Measurements from ENCODE around the gene ADAM10.

Gene ADAM10

DNA sequence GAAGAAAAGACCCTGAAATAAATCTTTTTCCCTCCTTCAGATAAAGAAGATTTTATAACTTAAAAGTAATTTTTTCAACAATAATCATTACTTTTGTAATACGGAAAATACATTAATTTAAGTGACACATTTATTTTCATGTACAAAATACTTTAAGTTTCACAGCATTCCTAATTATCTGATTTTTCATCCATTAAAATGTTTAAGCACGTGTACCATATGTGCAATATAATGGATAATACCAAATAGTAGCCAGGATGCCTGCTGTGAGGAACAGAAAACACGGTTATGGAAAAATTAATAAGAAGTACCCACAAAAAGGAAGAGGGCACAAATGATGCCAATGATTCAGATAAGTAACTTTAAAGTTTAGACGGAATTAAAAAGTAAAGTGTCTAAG, 33.5 kb downstream of the ADAM10 start:
- H3K9me2 ChIP-seq (ENCODE audit: low read depth, low read length) = no peaks in the 10 kb centered on the region
- TF ChIP-seq, protein P1, sequence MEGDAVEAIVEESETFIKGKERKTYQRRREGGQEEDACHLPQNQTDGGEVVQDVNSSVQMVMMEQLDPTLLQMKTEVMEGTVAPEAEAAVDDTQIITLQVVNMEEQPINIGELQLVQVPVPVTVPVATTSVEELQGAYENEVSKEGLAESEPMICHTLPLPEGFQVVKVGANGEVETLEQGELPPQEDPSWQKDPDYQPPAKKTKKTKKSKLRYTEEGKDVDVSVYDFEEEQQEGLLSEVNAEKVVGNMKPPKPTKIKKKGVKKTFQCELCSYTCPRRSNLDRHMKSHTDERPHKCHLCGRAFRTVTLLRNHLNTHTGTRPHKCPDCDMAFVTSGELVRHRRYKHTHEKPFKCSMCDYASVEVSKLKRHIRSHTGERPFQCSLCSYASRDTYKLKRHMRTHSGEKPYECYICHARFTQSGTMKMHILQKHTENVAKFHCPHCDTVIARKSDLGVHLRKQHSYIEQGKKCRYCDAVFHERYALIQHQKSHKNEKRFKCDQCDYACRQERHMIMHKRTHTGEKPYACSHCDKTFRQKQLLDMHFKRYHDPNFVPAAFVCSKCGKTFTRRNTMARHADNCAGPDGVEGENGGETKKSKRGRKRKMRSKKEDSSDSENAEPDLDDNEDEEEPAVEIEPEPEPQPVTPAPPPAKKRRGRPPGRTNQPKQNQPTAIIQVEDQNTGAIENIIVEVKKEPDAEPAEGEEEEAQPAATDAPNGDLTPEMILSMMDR (IDR thresholded peaks at IDR 0.05; ENCODE audit: low read length) = no peak
- TF ChIP-seq EZH2 (IDR thresholded peaks at IDR 0.05; ENCODE audit: borderline replicate concordance, low read length) = no peak
- H3F3A ChIP-seq (ENCODE audit: insufficient read depth, low read length) = no peaks in the 10 kb centered on the region; the same call in 1 of the 2 replicates
- H3K4me2 ChIP-seq (ENCODE audit: low read length) = no peak overlapping the region
- H3K4me1 ChIP-seq (ENCODE audit: insufficient read depth, low read length, severe bottlenecking) = peaks cover 16% of the 10 kb centered on the region
- no peak overlapping the region for H3K4me3 ChIP-seq (ENCODE audit: low read depth, low read length, poor library complexity, severe bottlenecking)
- no peaks in the 10 kb centered on the region for H3K9me3 ChIP-seq (ENCODE audit: low read length)
- H3K27ac ChIP-seq (ENCODE audit: low read depth, low read length, poor library complexity, severe bottlenecking) = no peak overlapping the region
- H3K9ac ChIP-seq (ENCODE audit: low read length) = no peak overlapping the region
- H3K36me3 ChIP-seq (ENCODE audit: insufficient read depth, low read length) = peaks cover 45% of the 10 kb centered on the region
- no peaks in the 10 kb centered on the region for H3K27me3 ChIP-seq (ENCODE audit: insufficient read depth, low read length)
- H4K20me1 ChIP-seq (ENCODE audit: insufficient read depth, low read length) = no peaks in the 10 kb centered on the region
- H3K79me2 ChIP-seq (ENCODE audit: insufficient read depth, low read length) = peaks cover 33% of the 10 kb centered on the region
- no peak overlapping the region for H2AFZ ChIP-seq (ENCODE audit: low read length)

DNA sequence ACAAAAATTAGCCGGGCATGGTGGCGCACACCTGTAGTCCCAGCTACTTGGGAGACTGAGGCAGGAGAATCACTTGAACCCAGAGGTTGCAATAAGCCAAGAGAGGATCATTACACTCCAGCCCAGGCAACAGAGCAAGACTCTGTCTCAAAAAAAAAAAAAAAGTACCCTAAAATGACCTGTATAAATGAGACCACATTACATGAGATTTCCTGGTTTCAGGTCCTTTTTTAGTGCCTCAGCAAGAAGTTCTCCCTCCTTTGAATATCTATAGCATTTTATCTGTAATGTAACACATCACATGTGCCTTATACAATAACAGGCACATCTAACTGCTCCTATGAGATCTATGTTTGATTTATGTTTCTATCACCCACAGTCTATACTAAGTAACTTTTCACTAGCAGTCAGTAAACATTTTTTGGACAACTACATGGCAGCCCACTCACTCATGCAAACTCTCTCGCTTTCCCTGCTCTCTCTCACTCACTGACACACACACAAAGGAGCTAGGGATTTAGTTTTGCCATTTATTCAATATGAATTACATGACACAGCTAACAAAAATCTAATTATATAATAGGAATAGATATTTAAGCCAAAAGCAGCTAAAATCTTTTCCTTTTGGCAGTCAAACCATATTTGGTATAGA, 34.1 kb downstream of the ADAM10 start:
- Histone ChIP-seq H3F3A (ENCODE audit: insufficient read depth, low read length) (no peaks in the 10 kb centered on the region; the same call in 1 of the 2 replicates), H3K4me3 (ENCODE audit: low read depth, low read length, poor library complexity, severe bottlenecking) (no peak overlapping the region), H2AFZ (ENCODE audit: low read length) (no peak overlapping the region), H4K20me1 (ENCODE audit: insufficient read depth, low read length) (no peaks in the 10 kb centered on the region), H3K36me3 (ENCODE audit: insufficient read depth, low read length) (peaks cover 42% of the 10 kb centered on the region), H3K79me2 (ENCODE audit: insufficient read depth, low read length) (peaks cover 34% of the 10 kb centered on the region), H3K4me2 (ENCODE audit: low read length) (no peak overlapping the region), H3K27me3 (ENCODE audit: insufficient read depth, low read length) (no peaks in the 10 kb centered on the region), H3K9ac (ENCODE audit: low read length) (no peak overlapping the region), H3K9me3 (ENCODE audit: low read length) (no peaks in the 10 kb centered on the region), H3K27ac (ENCODE audit: low read depth, low read length, poor library complexity, severe bottlenecking) (no peak overlapping the region), H3K9me2 (ENCODE audit: low read depth, low read length) (no peaks in the 10 kb centered on the region), H3K4me1 (ENCODE audit: insufficient read depth, low read length, severe bottlenecking) (peaks cover 16% of the 10 kb centered on the region)
- TF ChIP-seq, protein P1 (IDR thresholded peaks at IDR 0.05; ENCODE audit: low read length) = no peak
- TF ChIP-seq EZH2 (IDR thresholded peaks at IDR 0.05; ENCODE audit: borderline replicate concordance, low read length) = no peak

DNA sequence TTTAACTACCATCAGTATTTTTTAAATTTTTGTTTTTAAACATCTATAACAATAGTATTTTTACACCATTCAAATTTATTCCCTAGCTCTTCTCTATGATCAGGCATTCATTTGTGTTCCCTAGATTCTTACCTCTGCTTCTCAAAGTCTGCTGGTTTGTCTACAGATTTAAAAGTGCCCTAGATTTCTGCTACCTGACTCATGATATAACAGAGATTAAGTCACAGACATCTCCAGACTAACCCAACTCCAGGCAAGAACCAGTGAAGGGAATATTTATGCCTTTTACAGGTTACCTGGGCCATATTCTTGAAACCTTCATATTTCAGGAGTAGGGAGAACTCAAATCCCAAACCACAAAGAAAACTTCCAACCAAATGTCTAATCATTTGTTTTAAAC, 38.8 kb downstream of the ADAM10 start:
- Histone ChIP-seq H3F3A (ENCODE audit: insufficient read depth, low read length) (no peaks in the 10 kb centered on the region; the same call in 1 of the 2 replicates), H3K27ac (ENCODE audit: low read depth, low read length, poor library complexity, severe bottlenecking) (no peak overlapping the region), H2AFZ (ENCODE audit: low read length) (no peak overlapping the region), H3K36me3 (ENCODE audit: insufficient read depth, low read length) (peaks cover 46% of the 10 kb centered on the region), H3K27me3 (ENCODE audit: insufficient read depth, low read length) (no peaks in the 10 kb centered on the region), H3K9ac (ENCODE audit: low read length) (no peak overlapping the region), H4K20me1 (ENCODE audit: insufficient read depth, low read length) (no peaks in the 10 kb centered on the region), H3K79me2 (ENCODE audit: insufficient read depth, low read length) (peaks cover 21% of the 10 kb centered on the region; the same call in 1 of the 2 replicates), H3K4me2 (ENCODE audit: low read length) (no peak overlapping the region), H3K4me1 (ENCODE audit: insufficient read depth, low read length, severe bottlenecking) (peaks cover 7% of the 10 kb centered on the region), H3K9me2 (ENCODE audit: low read depth, low read length) (no peaks in the 10 kb centered on the region), H3K9me3 (ENCODE audit: low read length) (no peaks in the 10 kb centered on the region), H3K4me3 (ENCODE audit: low read depth, low read length, poor library complexity, severe bottlenecking) (no peak overlapping the region)
- TF ChIP-seq EZH2 (IDR thresholded peaks at IDR 0.05; ENCODE audit: borderline replicate concordance, low read length) = no peak
- TF ChIP-seq, protein P1 (IDR thresholded peaks at IDR 0.05; ENCODE audit: low read length) = no peak

Data from OCI-LY1 (cell line).